Measurements from ENCODE around the gene EHF. TPM values are rescaled to one million over a fixed set of nuclear protein-coding genes. Genes with fewer than 3 reads are reported as not detected.
A peak's percentile ranks its signal among the peaks of the same experiment; 100 is the strongest.

Gene EHF
- total and polyA plus RNA-seq, 2 of the 13 experiments (the other 11 are each of a cell fraction or from before 2014, with no cell fraction given) = 0.04 to 0.46 TPM

- TF ChIP-seq, protein P1, sequence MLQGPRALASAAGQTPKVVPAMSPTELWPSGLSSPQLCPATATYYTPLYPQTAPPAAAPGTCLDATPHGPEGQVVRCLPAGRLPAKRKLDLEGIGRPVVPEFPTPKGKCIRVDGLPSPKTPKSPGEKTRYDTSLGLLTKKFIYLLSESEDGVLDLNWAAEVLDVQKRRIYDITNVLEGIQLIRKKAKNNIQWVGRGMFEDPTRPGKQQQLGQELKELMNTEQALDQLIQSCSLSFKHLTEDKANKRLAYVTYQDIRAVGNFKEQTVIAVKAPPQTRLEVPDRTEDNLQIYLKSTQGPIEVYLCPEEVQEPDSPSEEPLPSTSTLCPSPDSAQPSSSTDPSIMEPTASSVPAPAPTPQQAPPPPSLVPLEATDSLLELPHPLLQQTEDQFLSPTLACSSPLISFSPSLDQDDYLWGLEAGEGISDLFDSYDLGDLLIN (CRISPR knock-in tag; IDR thresholded peaks at IDR 0.05; ENCODE audit: borderline replicate concordance) = 0 out of 2 replicates have a peak, but pooled peaks have one; percentile 35
- TF ChIP-seq TOE1 (CRISPR knock-in tag; IDR thresholded peaks at IDR 0.05) (no peak), HMGA1 (CRISPR knock-in tag; conservative IDR thresholded peaks at IDR 0.05) (no peak), CBX5 (CRISPR knock-in tag; IDR thresholded peaks at IDR 0.05; ENCODE audit: borderline replicate concordance) (peak; percentile 99), RBM22 (optimal IDR thresholded peaks at IDR 0.05; ENCODE audit: low read length) (no peak), ZNF407 (CRISPR knock-in tag; IDR thresholded peaks at IDR 0.05; ENCODE audit: not compliant biosample characterization) (no peak), PAF1 (CRISPR knock-in tag; IDR thresholded peaks at IDR 0.05) (no peak), PRDM15 (CRISPR knock-in tag; IDR thresholded peaks at IDR 0.05) (no peak; the same call in 1 of the 2 replicates), NFIB (CRISPR knock-in tag; IDR thresholded peaks at IDR 0.05; ENCODE audit: borderline replicate concordance) (no peak), RNF2 (conservative IDR thresholded peaks at IDR 0.05; ENCODE audit: low read depth) (no peak), ZNF841 (CRISPR knock-in tag; IDR thresholded peaks at IDR 0.05; ENCODE audit: borderline replicate concordance) (no peak), HCFC1 (IDR thresholded peaks at IDR 0.05; ENCODE audit: low read depth, low read length) (0 out of 2 replicates have a peak, but pooled peaks have one; percentile 18)
- TF ChIP-seq, protein P2, sequence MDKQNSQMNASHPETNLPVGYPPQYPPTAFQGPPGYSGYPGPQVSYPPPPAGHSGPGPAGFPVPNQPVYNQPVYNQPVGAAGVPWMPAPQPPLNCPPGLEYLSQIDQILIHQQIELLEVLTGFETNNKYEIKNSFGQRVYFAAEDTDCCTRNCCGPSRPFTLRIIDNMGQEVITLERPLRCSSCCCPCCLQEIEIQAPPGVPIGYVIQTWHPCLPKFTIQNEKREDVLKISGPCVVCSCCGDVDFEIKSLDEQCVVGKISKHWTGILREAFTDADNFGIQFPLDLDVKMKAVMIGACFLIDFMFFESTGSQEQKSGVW (CRISPR knock-in tag; IDR thresholded peaks at IDR 0.05; ENCODE audit: borderline replicate concordance) = no peak
- TF ChIP-seq, protein P3, sequence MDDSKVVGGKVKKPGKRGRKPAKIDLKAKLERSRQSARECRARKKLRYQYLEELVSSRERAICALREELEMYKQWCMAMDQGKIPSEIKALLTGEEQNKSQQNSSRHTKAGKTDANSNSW (CRISPR knock-in tag; IDR thresholded peaks at IDR 0.05; ENCODE audit: borderline replicate concordance) = no peak
These were observed 33.8 kb downstream of the EHF start (continued) for GRCh38 chr11:34654483-34655334.

Data from HepG2 (cell line).